SH-SY5Y (cell line): ENCODE data around the gene ADK.
A peak's percentile ranks its signal among the peaks of the same experiment; 100 is the strongest.

Experiments used
- GATA2 ChIP-seq: IDR thresholded peaks from 2 replicates; pipeline ENCODE4 v1.6.1; 2011; ENCODE audit warnings: mild to moderate bottlenecking, low read depth, low read length
- GATA3 ChIP-seq: IDR thresholded peaks from 2 replicates; pipeline ENCODE4 v1.6.1; 2011; ENCODE audit warnings: low read depth, mild to moderate bottlenecking, low read length, moderate library complexity

The ADK gene

GRCh38 chr10:74150990-74151878 is at the start of gene ADK:
Gene ADK (plus strand): TSS chr10:74151221. CDS start chr10:74151279, 58 bp downstream.
- TF ChIP-seq GATA2 (peak; percentile 73), GATA3 (no peak)

DNA sequence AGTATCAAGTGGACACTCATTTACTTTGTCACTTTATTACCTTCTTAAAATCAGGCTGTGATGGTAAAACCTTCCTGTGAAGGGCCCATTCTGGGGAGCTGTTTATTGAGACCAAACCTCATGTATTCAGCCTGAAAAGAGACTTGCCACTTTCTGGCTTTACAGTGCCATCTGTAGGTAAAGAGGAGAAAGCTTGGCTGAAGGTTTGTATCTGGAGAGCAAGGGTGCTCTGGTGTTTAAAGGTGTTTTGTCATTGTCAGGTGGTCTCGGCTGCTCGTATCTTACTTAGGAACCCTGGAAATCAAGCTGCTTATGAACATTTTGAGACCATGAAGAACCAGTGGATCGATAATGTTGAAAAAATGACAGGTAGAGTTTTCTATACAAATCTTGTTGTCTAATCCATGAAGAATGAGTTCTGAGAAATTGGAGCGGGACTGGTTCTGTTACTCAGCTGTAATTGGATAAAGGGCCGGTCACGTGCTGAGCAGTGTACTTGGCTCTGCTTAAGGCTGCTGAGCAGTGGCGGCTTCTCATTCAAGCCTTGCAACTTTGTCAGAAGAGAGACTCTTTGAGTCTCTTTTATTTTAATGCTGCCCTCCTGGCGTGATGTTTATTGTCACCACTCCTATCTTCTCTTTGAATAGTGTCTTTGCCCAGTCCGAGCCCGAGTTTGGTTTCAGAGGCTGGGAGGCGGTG is 47.3 kb upstream of the ADK start:
- TF ChIP-seq GATA3 (no peak), GATA2 (no peak)

DNA sequence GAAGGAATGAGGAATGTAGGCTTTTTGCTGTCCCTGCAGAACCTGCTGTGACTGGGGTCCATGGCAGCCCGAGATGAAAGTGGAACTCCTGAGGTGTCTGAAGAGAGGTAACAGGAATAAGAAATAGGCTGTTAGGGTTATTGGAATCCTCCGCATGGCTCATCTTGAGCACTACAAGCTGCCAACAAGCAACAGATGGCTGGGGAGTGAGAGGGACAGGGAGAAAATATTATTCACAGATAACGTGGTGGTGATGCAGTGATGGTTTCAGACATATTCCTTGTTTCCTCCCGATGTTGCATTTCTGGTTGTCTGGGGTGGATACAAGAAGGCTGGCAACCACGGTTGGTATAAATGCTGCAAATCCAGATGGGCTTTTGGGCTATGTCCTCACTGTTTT is 46.5 kb upstream of the ADK start:
- TF ChIP-seq GATA2 (no peak), GATA3 (no peak)

DNA sequence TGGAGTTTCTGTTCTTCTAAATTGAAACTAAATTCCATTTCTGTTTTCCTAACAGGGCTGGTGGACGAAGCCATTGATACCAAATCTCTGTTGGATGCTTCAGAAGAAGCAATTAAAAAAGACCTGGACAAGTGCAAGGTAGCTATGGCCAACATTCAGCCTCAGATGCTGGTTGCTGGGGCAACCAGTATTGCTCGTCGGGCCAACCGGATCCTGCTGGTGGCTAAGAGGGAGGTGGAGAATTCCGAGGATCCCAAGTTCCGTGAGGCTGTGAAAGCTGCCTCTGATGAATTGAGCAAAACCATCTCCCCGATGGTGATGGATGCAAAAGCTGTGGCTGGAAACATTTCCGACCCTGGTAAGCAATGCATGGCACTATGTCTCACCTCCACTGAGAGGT is 46.0 kb upstream of the ADK start:
- no peak for TF ChIP-seq GATA3
- no peak for TF ChIP-seq GATA2

- TF ChIP-seq GATA3 (no peak), GATA2 (no peak)
These were observed 43.6 kb upstream of the ADK start for GRCh38 chr10:74107391-74107790.

- no peak; the same call in 1 of the 2 replicates for TF ChIP-seq GATA2
- TF ChIP-seq GATA3: no peak
These were observed 41.6 kb upstream of the ADK start for GRCh38 chr10:74109452-74109851.

- TF ChIP-seq GATA3 (no peak), GATA2 (no peak)
These were observed 40.9 kb upstream of the ADK start for GRCh38 chr10:74110120-74110519.

DNA sequence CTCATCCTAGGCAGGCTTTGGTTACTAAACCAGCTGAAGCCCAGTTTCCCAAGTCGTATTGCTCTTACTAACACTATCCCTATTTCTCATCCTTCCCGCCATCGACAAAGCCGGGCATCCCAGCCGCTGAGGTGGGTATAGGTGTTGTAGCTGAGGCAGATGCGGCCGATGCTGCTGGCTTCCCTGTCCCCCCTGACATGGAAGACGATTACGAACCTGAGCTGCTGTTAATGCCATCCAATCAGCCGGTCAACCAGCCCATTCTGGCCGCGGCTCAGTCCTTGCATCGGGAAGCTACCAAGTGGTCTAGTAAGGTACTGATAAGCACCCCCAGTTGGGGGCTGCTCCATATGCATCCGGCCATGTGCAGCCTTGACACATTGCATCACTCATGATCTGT is 39.2 kb upstream of the ADK start:
- TF ChIP-seq GATA2: no peak
- no peak for TF ChIP-seq GATA3

DNA sequence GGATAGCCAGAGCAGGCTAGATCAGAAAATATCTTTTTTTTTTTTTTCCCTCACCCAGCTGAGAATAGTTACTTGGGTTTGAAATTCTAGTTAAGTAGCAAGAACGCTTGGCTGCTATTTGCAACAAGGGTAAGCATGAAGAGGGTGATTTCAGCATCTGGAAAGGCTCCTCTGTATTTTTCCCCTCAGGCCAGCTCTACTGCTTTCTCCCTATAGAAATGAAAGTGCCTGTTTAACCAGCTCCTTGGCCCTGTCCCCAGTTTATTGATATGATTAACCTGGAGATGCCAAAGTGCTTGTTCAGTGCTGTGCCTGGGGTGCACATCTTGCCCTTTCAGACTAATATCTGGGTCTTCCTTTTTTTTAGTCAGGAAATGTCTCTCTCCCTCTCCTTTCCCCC is 37.5 kb upstream of the ADK start:
- TF ChIP-seq GATA3 (no peak), GATA2 (no peak)

DNA sequence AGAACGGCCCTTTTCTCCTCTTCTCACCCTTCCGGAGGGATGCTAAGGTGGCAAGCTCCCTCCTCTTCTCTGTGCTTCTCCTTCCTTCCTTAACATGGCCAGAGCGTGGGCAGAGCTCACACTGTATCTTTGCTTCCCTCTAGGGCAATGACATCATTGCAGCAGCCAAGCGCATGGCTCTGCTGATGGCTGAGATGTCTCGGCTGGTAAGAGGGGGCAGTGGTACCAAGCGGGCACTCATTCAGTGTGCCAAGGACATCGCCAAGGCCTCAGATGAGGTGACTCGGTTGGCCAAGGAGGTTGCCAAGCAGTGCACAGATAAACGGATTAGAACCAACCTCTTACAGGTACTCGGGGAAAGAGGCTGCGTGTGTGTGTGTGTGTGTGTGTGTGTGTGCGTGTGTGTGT is 37.0 kb upstream of the ADK start:
- TF ChIP-seq GATA3: no peak
- peak; percentile 24; the same call in 1 of the 2 replicates for TF ChIP-seq GATA2

GRCh38 chr10:74117738-74118137 is 33.3 kb upstream of the ADK start:
- no peak for TF ChIP-seq GATA3
- no peak for TF ChIP-seq GATA2

GRCh38 chr10:74118804-74119203 is 32.2 kb upstream of the ADK start:
- TF ChIP-seq GATA2 (no peak), GATA3 (no peak)

DNA sequence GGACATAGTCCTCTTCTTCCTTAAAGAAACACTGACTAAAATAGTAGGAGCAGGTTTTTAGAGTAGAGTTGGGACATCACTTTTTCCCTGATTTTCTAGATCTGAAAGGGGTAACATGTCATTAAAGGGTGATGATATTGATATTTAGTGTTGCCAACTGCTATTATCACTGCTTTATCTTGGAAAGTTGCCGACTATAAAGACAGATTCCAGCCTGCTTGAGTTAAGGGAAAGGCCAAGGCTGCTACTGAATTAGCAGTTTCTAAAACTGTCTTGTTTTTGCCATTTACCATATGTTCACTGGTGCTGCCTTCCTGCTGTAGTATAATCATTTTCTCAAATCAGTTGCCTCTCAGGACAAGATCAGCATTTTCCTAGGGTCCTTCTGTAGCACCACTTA is 30.1 kb upstream of the ADK start:
- TF ChIP-seq GATA3: no peak

- TF ChIP-seq GATA3: no peak
- TF ChIP-seq GATA2: no peak
These were observed 29.7 kb upstream of the ADK start for GRCh38 chr10:74121368-74121767.

GRCh38 chr10:74122060-74122459 is 29.0 kb upstream of the ADK start:
- TF ChIP-seq GATA2: no peak
- TF ChIP-seq GATA3: no peak
